A549 (cell line): ENCODE results near the gene SEMA4D. TPM values are rescaled to one million over a fixed set of nuclear protein-coding genes. Genes with fewer than 3 reads are reported as not detected.

ENCODE experiments used
- ATAC-seq, 2 experiments: fragments of 200-7000 bp in 1 of 2; fragments of >200 bp in 1 of 2; cut with Nextera tagmentation in 1 of 2; cut with Tn5 transposase in 1 of 2; 3 replicates each; pipeline versions ENCODE4 v1.8.0 to v1.9.1; 2018 to 2020; ENCODE audit warnings: mild to moderate bottlenecking in 1 of 2, moderate library complexity in 1 of 2
- CTCF ChIA-PET: fragments of 300-600 bp; sonication (Branson Sonifier 250); formaldehyde crosslinking; extraction: SDS; loops from one replicate; lab custom pipeline; 2021; ENCODE audit warnings: antibody characterized with exemption, inconsistent platforms; lab: Yijun Ruan, JAX
- POLR2A ChIA-PET: fragments of 350-600 bp; formaldehyde crosslinking; extraction: SDS; loops from one replicate; lab custom pipeline; 2021; ENCODE audit warnings: antibody characterized with exemption, inconsistent platforms; lab: Yijun Ruan, JAX
- DNase-seq, 2 experiments: peaks; one replicate each; pipeline versions ENCODE4 v3.0.0 to v3.0.0-alpha.2; 2011 to 2016; ENCODE audit warnings: low read depth in 1 of 2, low spot score in 1 of 2
- FAIRE-seq: peaks from 2 replicates; lab custom pipeline; 2011; peaks lifted over from hg19 to GRCh38; lab: Jason Lieb, UNC
- H3K27ac ChIP-seq, 2 experiments: fragments of >200 bp; sonication (Bioruptor Twin); formaldehyde crosslinking; 3 replicates each; pipeline ENCODE4 v1.5.1; 2016 to 2017
- H3K4me1 ChIP-seq: fragments of >200 bp; sonication (Bioruptor Twin); formaldehyde crosslinking; 3 replicates; pipeline ENCODE4 v1.6.1; 2016
- H3K4me2 ChIP-seq: fragments of >200 bp; sonication (Bioruptor Twin); formaldehyde crosslinking; 3 replicates; pipeline ENCODE4 v1.6.1; 2016
- H3K4me3 ChIP-seq: fragments of >200 bp; sonication (Bioruptor Twin); formaldehyde crosslinking; 3 replicates; pipeline ENCODE4 v1.5.1; 2016
- H3K9me3 ChIP-seq: fragments of >200 bp; sonication (Bioruptor Twin); formaldehyde crosslinking; 3 replicates; pipeline ENCODE4 v1.6.1; 2016
- EP300 ChIP-seq, 2 experiments: fragments of >200 bp; sonication (Bioruptor Twin); formaldehyde crosslinking; IDR thresholded peaks; 2 replicates in 1 of 2; 3 replicates in 1 of 2; pipeline ENCODE4 v1.6.1; 2016 to 2017
- HOXA7 ChIP-seq: fragments of 250-450 bp; sonication (Bioruptor Pico); IDR thresholded peaks from 2 replicates; pipeline ENCODE4 v1.5.0; 2020; ENCODE audit warnings: mild to moderate bottlenecking, moderate library complexity
- JUNB ChIP-seq: fragments of >200 bp; sonication (Bioruptor Twin); formaldehyde crosslinking; IDR thresholded peaks from 2 replicates; pipeline ENCODE4 v1.6.1; 2016
- POLR2AphosphoS2 ChIP-seq: conservative IDR thresholded peaks from 2 replicates; pipeline ENCODE4 v1.6.1; 2012; ENCODE audit warnings: low read length, improper control_type of control experiment, inconsistent platforms
- RARB ChIP-seq: fragments of 250-450 bp; sonication (Bioruptor Pico); IDR thresholded peaks from 2 replicates; pipeline ENCODE4 v1.8.0; 2021; ENCODE audit warnings: mild to moderate bottlenecking, moderate library complexity
- RFX5 ChIP-seq: fragments of 450-650 bp; IDR thresholded peaks from 2 replicates; pipeline ENCODE4 v1.7.1; 2014; ENCODE audit warnings: antibody characterized with exemption, mild to moderate bottlenecking, moderate library complexity
- TFCP2L1 ChIP-seq: fragments of 250-450 bp; sonication (Bioruptor Pico); IDR thresholded peaks from 2 replicates; pipeline ENCODE4 v1.5.0; 2021; ENCODE audit warnings: mild to moderate bottlenecking
- ZFP36 ChIP-seq: fragments of 450-650 bp; IDR thresholded peaks from 2 replicates; pipeline ENCODE4 v1.6.1; 2014; ENCODE audit warnings: borderline replicate concordance; ENCODE audit not compliant: partially characterized antibody
- ZNF302 ChIP-seq: fragments of 250-450 bp; sonication (Bioruptor Pico); IDR thresholded peaks from 2 replicates; pipeline ENCODE4 v1.9.0; 2021; ENCODE audit warnings: inconsistent platforms, mild to moderate bottlenecking, moderate library complexity
- WGBS: methylation state at CpG from one replicate; pipeline ENCODE4 v1.1.6; 2017; ENCODE audit errors: missing lambda C conversion rate; 5-methylcytosine and 5-hydroxymethylcytosine counted together
- polyA plus RNA-seq, 4 experiments: library from polyadenylated mRNA; depleted of rRNA in 3 of 4; stranded (reverse); fragments of >200 nt; fragmentation: RNase III in 1 of 4; extraction: RNeasy Plus Mini Kit Qiagen cat#74134 plus additional on column Dnase treatment in 1 of 4; gene quantifications; 2 replicates in 3 of 4; 3 replicates in 1 of 4; pipeline ENCODE4 v1.2.3, GENCODE V29; 2011 to 2017
- TF ChIP-seq, protein P1 (sequence below): IDR thresholded peaks from 2 replicates; pipeline ENCODE4 v1.6.1; 2012
- TF ChIP-seq, protein P2 (sequence below): fragments of 200-600 bp; sonication (generic); IDR thresholded peaks from 2 replicates; pipeline ENCODE4 v1.6.1; 2016; ENCODE audit warnings: antibody characterized with exemption, mild to moderate bottlenecking, moderate library complexity
- TF ChIP-seq, protein P3 (sequence below): fragments of 450-650 bp; IDR thresholded peaks from 2 replicates; pipeline ENCODE4 v1.6.1; 2014; ENCODE audit warnings: antibody characterized with exemption
- TF ChIP-seq, protein P4 (sequence below): fragments of 250-450 bp; sonication (Bioruptor Pico); IDR thresholded peaks from 2 replicates; pipeline ENCODE4 v1.5.0; 2020; ENCODE audit warnings: low read depth, mild to moderate bottlenecking, moderate library complexity
- TF ChIP-seq, protein P5 (sequence below): fragments of >200 bp; sonication (Bioruptor Twin); formaldehyde crosslinking; IDR thresholded peaks from 3 replicates; pipeline ENCODE4 v1.6.1; 2016
- TF ChIP-seq, protein P6 (sequence below): fragments of 250-450 bp; sonication (Bioruptor Pico); IDR thresholded peaks from 2 replicates; pipeline ENCODE4 v1.5.0; 2021; ENCODE audit warnings: mild to moderate bottlenecking, moderate library complexity, borderline replicate concordance

SEMA4D gene
- polyA plus RNA-seq, 2 of the 4 experiments (the other 2 are of a cell fraction) = 5.3 to 7.2 TPM

DNA sequence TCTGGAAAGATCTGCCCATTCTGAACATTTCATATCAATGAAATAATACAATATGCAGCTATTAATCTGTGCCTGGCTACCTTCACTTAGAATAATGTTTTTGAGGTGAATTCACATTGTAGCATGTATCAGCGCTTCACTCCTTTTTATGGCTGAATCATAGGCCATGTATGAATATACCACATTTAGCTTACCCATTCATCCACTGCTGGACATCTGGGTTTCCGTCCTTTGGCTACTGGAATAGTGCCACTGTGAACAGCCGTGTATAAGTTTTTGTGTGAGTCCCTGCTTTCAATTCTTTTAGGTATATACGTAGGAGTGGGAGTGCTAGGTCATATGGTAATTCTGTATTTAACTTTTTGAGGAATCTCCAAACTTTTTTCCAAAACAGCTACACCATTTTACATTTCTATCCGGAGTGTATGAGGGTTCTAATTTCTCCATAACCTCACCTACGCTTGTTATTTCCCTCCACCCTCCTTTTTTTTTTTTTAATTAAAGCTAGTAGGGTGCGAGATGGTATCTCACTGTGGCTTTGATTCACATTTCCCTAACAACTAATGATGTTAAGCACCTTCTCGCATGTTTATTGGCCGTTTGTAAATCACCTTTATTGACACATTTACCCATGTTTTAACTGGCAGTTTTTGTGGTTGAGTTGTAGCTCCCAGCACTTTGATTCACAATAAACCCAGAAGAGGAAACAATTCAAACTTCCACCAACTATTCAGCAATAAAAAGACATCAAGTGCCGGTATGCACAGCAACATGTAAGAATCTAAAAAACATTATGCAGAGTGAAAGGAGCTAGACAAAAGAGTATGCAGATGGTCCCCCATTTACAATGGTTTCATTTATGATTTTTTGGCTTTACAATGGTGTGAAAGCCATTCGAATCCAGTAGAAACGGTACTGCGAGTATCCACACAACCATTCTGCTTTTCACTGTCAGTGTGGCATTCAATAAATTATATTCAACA is 8.1 kb downstream of the SEMA4D start:
- H3K9me3 ChIP-seq = no peaks in the 10 kb centered on the region
- no peak for TF ChIP-seq POLR2AphosphoS2
- TF ChIP-seq RFX5 = peak; percentile 90
- FAIRE-seq (no peak), ATAC-seq (no peak), DNase-seq (no peak)
- H3K4me3 ChIP-seq = no peak overlapping the region
- H3K27ac ChIP-seq = no peak overlapping the region
- POLR2A ChIA-PET = no interaction called here
- H3K4me1 ChIP-seq = no peaks in the 10 kb centered on the region
- CTCF ChIA-PET = interaction anchor here (1.6 kb wide), 2 partner anchors 11 to 60 kb away, joined by 3 to 5 read pairs; no protein-coding TSS in a partner anchor
- H3K4me2 ChIP-seq = no peak overlapping the region
- 87% methylated on average over 13 of the region's 13 CpGs for WGBS

DNA sequence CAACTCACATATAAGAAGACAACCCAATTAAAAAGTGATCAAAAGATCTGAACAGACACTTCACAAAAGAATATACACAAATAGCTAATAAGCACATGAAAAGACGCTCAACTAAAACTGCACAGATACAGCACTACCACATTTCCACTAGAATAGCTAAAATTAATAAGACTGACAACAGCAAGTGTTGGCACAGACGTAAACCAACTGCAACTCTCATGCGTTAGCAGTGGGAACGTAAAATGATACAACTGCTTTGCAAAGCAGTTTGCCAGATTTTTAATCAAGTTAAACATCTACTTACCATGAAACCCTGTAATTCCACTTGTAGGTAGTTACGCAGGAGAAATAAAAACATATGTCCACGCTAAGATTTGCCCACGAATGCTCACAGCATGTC is 9.0 kb downstream of the SEMA4D start:
- CTCF ChIA-PET = interaction anchor here (1.6 kb wide), 2 partner anchors 12 to 61 kb away, joined by 3 to 5 read pairs; no protein-coding TSS in a partner anchor

DNA sequence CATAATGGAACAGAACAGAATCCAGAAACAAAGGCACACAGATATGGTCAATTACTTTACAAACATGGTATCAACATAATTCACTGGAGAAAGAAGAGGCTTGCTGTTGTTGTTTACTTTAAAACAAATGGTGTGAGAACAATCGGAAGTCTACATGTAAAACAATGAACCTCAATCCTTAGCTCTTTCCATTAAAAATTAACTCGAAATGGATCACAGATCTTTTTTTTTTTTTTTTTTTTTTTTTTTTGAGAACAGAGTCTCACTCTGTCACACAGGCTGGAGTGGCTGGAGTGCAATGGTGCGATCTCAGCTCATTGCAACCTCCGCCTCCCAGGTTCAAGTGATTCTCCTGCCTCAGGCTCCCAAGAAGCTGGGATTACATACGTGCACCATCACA is 9.8 kb downstream of the SEMA4D start:
- H3K27ac ChIP-seq = no peak overlapping the region
- CTCF ChIA-PET = interaction anchor here (1.6 kb wide), 1 partner anchor 62 kb away, joined by 5 read pairs; no protein-coding TSS in a partner anchor
- H3K4me1 ChIP-seq = no peaks in the 10 kb centered on the region
- FAIRE-seq (no peak), ATAC-seq (no peak), DNase-seq (no peak)
- H3K4me3 ChIP-seq = no peak overlapping the region
- 76% methylated on average over 5 of the region's 5 CpGs for WGBS
- POLR2A ChIA-PET = no interaction called here
- no peaks in the 10 kb centered on the region for H3K9me3 ChIP-seq
- TF ChIP-seq JUNB (no peak), HOXA7 (CRISPR knock-in tag) (no peak), RARB (CRISPR knock-in tag) (no peak), ZFP36 (no peak), POLR2AphosphoS2 (no peak), ZNF302 (CRISPR knock-in tag) (no peak)
- TF ChIP-seq, protein P1, sequence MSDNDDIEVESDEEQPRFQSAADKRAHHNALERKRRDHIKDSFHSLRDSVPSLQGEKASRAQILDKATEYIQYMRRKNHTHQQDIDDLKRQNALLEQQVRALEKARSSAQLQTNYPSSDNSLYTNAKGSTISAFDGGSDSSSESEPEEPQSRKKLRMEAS = no peak
- TF ChIP-seq, protein P2, sequence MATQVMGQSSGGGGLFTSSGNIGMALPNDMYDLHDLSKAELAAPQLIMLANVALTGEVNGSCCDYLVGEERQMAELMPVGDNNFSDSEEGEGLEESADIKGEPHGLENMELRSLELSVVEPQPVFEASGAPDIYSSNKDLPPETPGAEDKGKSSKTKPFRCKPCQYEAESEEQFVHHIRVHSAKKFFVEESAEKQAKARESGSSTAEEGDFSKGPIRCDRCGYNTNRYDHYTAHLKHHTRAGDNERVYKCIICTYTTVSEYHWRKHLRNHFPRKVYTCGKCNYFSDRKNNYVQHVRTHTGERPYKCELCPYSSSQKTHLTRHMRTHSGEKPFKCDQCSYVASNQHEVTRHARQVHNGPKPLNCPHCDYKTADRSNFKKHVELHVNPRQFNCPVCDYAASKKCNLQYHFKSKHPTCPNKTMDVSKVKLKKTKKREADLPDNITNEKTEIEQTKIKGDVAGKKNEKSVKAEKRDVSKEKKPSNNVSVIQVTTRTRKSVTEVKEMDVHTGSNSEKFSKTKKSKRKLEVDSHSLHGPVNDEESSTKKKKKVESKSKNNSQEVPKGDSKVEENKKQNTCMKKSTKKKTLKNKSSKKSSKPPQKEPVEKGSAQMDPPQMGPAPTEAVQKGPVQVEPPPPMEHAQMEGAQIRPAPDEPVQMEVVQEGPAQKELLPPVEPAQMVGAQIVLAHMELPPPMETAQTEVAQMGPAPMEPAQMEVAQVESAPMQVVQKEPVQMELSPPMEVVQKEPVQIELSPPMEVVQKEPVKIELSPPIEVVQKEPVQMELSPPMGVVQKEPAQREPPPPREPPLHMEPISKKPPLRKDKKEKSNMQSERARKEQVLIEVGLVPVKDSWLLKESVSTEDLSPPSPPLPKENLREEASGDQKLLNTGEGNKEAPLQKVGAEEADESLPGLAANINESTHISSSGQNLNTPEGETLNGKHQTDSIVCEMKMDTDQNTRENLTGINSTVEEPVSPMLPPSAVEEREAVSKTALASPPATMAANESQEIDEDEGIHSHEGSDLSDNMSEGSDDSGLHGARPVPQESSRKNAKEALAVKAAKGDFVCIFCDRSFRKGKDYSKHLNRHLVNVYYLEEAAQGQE = no peak
- TF ChIP-seq, protein P3, sequence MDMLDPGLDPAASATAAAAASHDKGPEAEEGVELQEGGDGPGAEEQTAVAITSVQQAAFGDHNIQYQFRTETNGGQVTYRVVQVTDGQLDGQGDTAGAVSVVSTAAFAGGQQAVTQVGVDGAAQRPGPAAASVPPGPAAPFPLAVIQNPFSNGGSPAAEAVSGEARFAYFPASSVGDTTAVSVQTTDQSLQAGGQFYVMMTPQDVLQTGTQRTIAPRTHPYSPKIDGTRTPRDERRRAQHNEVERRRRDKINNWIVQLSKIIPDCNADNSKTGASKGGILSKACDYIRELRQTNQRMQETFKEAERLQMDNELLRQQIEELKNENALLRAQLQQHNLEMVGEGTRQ = no peak
- TF ChIP-seq, protein P4, sequence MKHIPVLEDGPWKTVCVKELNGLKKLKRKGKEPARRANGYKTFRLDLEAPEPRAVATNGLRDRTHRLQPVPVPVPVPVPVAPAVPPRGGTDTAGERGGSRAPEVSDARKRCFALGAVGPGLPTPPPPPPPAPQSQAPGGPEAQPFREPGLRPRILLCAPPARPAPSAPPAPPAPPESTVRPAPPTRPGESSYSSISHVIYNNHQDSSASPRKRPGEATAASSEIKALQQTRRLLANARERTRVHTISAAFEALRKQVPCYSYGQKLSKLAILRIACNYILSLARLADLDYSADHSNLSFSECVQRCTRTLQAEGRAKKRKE (CRISPR knock-in tag) = no peak
- TF ChIP-seq, protein P5, sequence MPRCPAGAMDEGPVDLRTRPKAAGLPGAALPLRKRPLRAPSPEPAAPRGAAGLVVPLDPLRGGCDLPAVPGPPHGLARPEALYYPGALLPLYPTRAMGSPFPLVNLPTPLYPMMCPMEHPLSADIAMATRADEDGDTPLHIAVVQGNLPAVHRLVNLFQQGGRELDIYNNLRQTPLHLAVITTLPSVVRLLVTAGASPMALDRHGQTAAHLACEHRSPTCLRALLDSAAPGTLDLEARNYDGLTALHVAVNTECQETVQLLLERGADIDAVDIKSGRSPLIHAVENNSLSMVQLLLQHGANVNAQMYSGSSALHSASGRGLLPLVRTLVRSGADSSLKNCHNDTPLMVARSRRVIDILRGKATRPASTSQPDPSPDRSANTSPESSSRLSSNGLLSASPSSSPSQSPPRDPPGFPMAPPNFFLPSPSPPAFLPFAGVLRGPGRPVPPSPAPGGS = no peak
- TF ChIP-seq, protein P6, sequence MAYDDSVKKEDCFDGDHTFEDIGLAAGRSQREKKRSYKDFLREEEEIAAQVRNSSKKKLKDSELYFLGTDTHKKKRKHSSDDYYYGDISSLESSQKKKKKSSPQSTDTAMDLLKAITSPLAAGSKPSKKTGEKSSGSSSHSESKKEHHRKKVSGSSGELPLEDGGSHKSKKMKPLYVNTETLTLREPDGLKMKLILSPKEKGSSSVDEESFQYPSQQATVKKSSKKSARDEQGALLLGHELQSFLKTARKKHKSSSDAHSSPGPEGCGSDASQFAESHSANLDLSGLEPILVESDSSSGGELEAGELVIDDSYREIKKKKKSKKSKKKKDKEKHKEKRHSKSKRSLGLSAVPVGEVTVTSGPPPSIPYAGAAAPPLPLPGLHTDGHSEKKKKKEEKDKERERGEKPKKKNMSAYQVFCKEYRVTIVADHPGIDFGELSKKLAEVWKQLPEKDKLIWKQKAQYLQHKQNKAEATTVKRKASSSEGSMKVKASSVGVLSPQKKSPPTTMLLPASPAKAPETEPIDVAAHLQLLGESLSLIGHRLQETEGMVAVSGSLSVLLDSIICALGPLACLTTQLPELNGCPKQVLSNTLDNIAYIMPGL = no peak
- no peak overlapping the region for H3K4me2 ChIP-seq

More for the DNA sequence above, 9.0 kb downstream of the SEMA4D start:
- Histone ChIP-seq H3K4me1 (no peaks in the 10 kb centered on the region), H3K4me2 (no peak overlapping the region), H3K9me3 (no peaks in the 10 kb centered on the region), H3K27ac (no peak overlapping the region), H3K4me3 (no peak overlapping the region)
- ATAC-seq (no peak), DNase-seq (no peak), FAIRE-seq (peak; percentile 18)
- WGBS = 94% methylated on average over 7 of the region's 7 CpGs
- POLR2A ChIA-PET = no interaction called here
- no peak for TF ChIP-seq EP300 (IDR thresholded peaks at IDR 0.05)
- TF ChIP-seq TFCP2L1 = no peak
